ENCODE results near the gene MIA2.

DNA sequence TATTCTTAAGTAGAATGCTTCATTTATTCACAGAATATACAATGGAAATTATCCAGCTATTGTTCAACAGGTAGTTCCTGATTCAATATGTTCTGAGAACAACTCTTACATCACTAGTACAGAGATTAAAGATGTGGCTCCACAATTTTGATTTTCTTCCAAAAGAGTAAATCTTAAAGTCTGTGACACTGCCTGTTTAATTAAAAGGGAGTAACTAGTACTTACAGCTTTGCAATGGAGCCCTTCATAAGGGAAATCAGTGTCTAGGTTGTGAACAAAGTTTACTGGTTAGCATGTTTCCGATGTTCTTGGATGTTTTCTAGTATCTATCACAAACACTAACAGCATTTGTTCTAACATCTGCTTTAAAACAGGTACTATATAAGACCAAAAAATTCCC, 30.8 kb downstream of the MIA2 start:
- TF ChIP-seq, protein P1, sequence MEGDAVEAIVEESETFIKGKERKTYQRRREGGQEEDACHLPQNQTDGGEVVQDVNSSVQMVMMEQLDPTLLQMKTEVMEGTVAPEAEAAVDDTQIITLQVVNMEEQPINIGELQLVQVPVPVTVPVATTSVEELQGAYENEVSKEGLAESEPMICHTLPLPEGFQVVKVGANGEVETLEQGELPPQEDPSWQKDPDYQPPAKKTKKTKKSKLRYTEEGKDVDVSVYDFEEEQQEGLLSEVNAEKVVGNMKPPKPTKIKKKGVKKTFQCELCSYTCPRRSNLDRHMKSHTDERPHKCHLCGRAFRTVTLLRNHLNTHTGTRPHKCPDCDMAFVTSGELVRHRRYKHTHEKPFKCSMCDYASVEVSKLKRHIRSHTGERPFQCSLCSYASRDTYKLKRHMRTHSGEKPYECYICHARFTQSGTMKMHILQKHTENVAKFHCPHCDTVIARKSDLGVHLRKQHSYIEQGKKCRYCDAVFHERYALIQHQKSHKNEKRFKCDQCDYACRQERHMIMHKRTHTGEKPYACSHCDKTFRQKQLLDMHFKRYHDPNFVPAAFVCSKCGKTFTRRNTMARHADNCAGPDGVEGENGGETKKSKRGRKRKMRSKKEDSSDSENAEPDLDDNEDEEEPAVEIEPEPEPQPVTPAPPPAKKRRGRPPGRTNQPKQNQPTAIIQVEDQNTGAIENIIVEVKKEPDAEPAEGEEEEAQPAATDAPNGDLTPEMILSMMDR (IDR thresholded peaks at IDR 0.05): no peak
- TF ChIP-seq POLR2AphosphoS5 (IDR thresholded peaks at IDR 0.05) (no peak), EP300 (IDR thresholded peaks at IDR 0.05; ENCODE audit: low read depth) (no peak), POLR2A (IDR thresholded peaks at IDR 0.05) (no peak)

All from transverse colon (tissue), 4 donors.